CD4-positive, alpha-beta T cell treated with Interleukin-6 at 100 ng/mL for 8 hours (primary cell): ENCODE data around the gene DPYSL5.

Source experiments
- DNase-seq: peaks from one replicate; pipeline ENCODE4 v3.0.0-alpha.2; 2020; ENCODE audit warnings: mixed read lengths, low spot score

DPYSL5 gene

DNA sequence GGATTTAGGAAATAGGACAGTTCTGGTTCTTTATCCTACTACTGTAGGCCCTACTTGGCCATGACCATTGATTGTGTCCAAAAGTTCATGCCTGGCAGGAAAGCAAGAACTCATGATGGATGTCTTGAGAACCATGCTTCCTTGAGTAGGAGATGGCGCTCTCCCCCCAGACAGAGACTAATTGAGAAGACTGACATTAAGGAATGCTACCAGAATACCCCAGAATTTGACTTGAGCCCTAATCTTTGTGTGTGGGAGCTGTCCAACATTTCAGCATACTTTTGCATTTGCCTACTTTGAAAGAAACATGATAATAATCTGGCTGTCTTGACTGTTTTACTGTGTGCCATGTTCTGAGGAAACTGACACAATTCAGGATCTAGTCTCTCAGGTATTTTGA, 145.8 kb downstream of the DPYSL5 start:
- no peak for DNase-seq

DNA sequence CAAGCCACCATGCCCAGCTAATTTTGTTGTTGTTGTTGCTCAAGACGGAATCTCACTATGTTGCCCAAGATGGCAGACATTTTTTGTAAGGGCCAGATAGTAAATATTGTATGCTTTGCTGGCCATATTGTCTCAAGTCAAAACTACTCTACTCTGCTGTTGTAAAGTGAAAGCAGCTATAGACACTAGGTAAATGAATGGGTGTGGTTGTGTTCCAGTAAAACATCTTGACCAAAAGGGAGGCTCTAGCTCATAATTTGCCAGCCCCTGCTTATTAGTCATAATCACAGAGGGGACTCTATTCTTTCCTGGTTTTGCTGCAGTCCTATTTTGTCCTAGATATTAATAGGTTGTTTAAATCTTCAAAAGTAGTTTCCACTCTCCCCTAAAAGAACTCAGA, 147.1 kb downstream of the DPYSL5 start:
- no peak for DNase-seq

DNA sequence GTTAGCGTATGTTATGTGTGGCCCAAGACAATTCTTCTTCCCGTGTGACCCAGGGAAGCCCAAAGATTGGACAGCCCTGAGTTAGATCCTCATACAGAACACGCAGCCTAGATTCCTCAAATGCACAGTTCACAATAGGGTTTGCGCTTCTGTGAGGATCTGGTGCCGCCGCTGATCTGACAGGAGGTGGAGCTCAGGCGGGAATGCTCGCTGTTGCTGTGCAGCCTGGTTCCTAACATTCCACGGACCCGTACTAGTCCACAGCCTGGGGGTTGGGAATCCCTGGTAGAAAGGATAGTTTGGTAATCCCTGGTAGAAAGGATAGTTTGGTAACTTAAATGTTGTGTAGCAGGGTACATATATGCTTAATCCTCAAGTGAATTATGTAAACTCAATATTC, 149.5 kb downstream of the DPYSL5 start:
- DNase-seq, result no peak

DNA sequence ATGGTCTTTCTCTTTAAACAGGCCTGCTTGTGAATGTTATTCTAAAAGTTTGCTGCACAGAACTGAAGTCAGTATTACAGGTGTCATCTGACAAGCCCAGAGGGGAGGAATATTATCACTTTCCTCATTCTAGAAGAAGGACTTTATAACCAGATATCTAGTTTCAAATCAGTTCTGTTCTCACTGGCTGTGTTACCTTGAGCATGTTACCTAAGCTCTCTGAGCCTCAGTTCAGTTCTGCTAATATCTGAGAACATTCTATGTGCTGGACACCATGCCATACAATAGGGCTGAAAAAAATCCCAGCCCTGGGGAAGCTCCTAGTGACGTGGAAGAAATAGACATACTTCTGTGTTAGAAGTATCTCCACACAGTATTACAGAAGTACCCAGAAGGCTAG, 150.4 kb downstream of the DPYSL5 start:
- DNase-seq, result no peak
